Measurements from ENCODE around the gene C1orf232.

C1orf232 gene

GRCh38 chr1:26134466-26134865 lies 34.3 kb downstream of the C1orf232 start:
- no peak for TF ChIP-seq CTCF (IDR thresholded peaks at IDR 0.05)

GRCh38 chr1:26132834-26133167 lies 36.0 kb downstream of the C1orf232 start:
- no peaks in the 10 kb centered on the region for H3K27me3 ChIP-seq (ENCODE audit: control insufficient read depth, insufficient read depth, low read length)
- H3K36me3 ChIP-seq (ENCODE audit: control insufficient read depth, insufficient read depth, low read length): no peaks in the 10 kb centered on the region
- no peaks in the 10 kb centered on the region for H3K79me2 ChIP-seq
- no peak overlapping the region for H3K4me2 ChIP-seq (ENCODE audit: low read length)
- H2AFZ ChIP-seq: no peak overlapping the region
- H3K4me1 ChIP-seq: no peaks in the 10 kb centered on the region
- no peak for TF ChIP-seq CTCF (IDR thresholded peaks at IDR 0.05)
- H3K9me3 ChIP-seq (ENCODE audit: control insufficient read depth, low read length): no peaks in the 10 kb centered on the region
- H3K4me3 ChIP-seq (ENCODE audit: low read depth, low read length): no peak overlapping the region
- H3K27ac ChIP-seq: no peak overlapping the region
- no peak overlapping the region for H3K9ac ChIP-seq

More at GRCh38 chr1:26134466-26134865, 34.3 kb downstream of the C1orf232 start:
- no peaks in the 10 kb centered on the region for H3K36me3 ChIP-seq (ENCODE audit: control insufficient read depth, insufficient read depth, low read length)
- no peak overlapping the region for H3K4me2 ChIP-seq (ENCODE audit: low read length)
- no peaks in the 10 kb centered on the region for H3K79me2 ChIP-seq
- no peak overlapping the region for H3K9ac ChIP-seq
- no peaks in the 10 kb centered on the region for H3K9me3 ChIP-seq (ENCODE audit: control insufficient read depth, low read length)
- H3K27ac ChIP-seq: no peak overlapping the region
- no peak overlapping the region for H3K4me3 ChIP-seq (ENCODE audit: low read depth, low read length)
- no peaks in the 10 kb centered on the region for H3K27me3 ChIP-seq (ENCODE audit: control insufficient read depth, insufficient read depth, low read length)
- H2AFZ ChIP-seq: no peak overlapping the region
- no peaks in the 10 kb centered on the region for H3K4me1 ChIP-seq

- Histone ChIP-seq H3K36me3 (ENCODE audit: control insufficient read depth, insufficient read depth, low read length) (no peaks in the 10 kb centered on the region), H3K9me3 (ENCODE audit: control insufficient read depth, low read length) (no peaks in the 10 kb centered on the region), H3K27ac (no peak overlapping the region), H3K4me1 (no peaks in the 10 kb centered on the region), H2AFZ (no peak overlapping the region), H3K4me2 (ENCODE audit: low read length) (no peak overlapping the region), H3K9ac (no peak overlapping the region), H3K4me3 (ENCODE audit: low read depth, low read length) (no peak overlapping the region), H3K79me2 (no peaks in the 10 kb centered on the region), H3K27me3 (ENCODE audit: control insufficient read depth, insufficient read depth, low read length) (no peaks in the 10 kb centered on the region)
- no peak for TF ChIP-seq CTCF (IDR thresholded peaks at IDR 0.05)
Measured at GRCh38 chr1:26132128-26132833, 36.5 kb downstream of the C1orf232 start.

GRCh38 chr1:26130695-26131094 lies 38.1 kb downstream of the C1orf232 start:
- Histone ChIP-seq H3K36me3 (ENCODE audit: control insufficient read depth, insufficient read depth, low read length) (no peaks in the 10 kb centered on the region), H3K4me3 (ENCODE audit: low read depth, low read length) (no peak overlapping the region), H3K9ac (no peak overlapping the region), H3K79me2 (no peaks in the 10 kb centered on the region), H3K4me1 (no peaks in the 10 kb centered on the region), H2AFZ (no peak overlapping the region), H3K9me3 (ENCODE audit: control insufficient read depth, low read length) (no peaks in the 10 kb centered on the region), H3K27ac (no peak overlapping the region), H3K27me3 (ENCODE audit: control insufficient read depth, insufficient read depth, low read length) (no peaks in the 10 kb centered on the region), H3K4me2 (ENCODE audit: low read length) (no peak overlapping the region)
- TF ChIP-seq CTCF (IDR thresholded peaks at IDR 0.05): no peak

GRCh38 chr1:26129778-26130177 lies 39.0 kb downstream of the C1orf232 start:
- Histone ChIP-seq H3K4me3 (ENCODE audit: low read depth, low read length) (no peak overlapping the region), H3K27me3 (ENCODE audit: control insufficient read depth, insufficient read depth, low read length) (no peaks in the 10 kb centered on the region), H3K9ac (no peak overlapping the region), H3K36me3 (ENCODE audit: control insufficient read depth, insufficient read depth, low read length) (no peaks in the 10 kb centered on the region), H2AFZ (no peak overlapping the region), H3K4me1 (no peaks in the 10 kb centered on the region), H3K79me2 (no peaks in the 10 kb centered on the region), H3K27ac (no peak overlapping the region), H3K4me2 (ENCODE audit: low read length) (no peak overlapping the region), H3K9me3 (ENCODE audit: control insufficient read depth, low read length) (no peaks in the 10 kb centered on the region)
- TF ChIP-seq CTCF (IDR thresholded peaks at IDR 0.05): no peak

All from parathyroid adenoma (tissue), 2 donors.